HPDE6-E6E7 (cell line): ENCODE data around the gene ATOH8.
"Not testable (repeated sequence)": the region's sequence is repeated elsewhere in the genome, so short reads cannot be mapped to it uniquely, and the experiment has no call there.

Experiments
- DNase-seq: peaks from one replicate; pipeline ENCODE4 v3.0.0; 2011; ENCODE audit warnings: missing footprints; ENCODE audit errors: extremely low spot score

ATOH8 gene

DNA sequence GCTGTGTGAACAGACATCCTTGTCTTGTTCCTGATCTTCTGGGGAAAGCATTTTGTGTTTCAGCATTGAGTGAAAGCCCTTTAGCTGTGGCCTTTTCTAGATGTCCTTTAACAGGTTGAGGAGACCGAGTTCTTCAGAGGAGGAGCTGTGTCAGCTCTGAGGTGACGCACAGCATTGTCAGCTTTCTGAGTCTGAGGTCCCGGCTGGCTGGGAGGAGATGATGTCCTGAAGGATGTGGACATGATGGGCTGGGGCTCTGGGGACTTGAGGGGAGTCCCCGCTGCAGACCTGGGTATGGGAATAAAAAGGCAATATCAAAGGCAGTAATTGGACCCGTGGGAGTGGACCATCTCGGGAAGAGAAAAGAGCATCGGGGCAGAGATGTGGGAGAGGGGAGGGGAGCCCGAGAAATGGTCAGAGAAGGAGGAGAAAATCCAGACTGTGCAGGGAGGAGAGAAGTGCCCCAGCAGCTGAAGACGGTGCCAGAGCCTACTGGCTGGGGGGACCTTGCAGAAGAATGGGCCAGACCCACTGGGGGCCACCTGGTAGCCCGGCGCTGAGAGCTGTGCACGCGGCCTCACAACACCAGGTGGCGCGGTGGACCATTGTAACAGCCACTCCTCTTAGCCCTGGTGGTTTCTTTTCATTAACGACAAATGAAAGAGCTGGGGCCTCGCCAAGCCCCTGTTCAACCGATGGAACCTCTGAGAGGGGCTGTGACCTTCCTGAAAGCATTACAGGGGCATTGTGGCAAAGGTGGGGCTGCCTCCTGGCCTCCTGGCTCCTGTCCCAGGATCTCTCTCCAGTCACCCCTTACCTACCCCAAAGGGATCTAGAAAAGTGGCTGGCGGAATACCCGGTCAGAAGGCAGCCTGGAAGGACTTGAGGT is 73.4 kb downstream of the ATOH8 start:
- peak; percentile 72 for DNase-seq

DNA sequence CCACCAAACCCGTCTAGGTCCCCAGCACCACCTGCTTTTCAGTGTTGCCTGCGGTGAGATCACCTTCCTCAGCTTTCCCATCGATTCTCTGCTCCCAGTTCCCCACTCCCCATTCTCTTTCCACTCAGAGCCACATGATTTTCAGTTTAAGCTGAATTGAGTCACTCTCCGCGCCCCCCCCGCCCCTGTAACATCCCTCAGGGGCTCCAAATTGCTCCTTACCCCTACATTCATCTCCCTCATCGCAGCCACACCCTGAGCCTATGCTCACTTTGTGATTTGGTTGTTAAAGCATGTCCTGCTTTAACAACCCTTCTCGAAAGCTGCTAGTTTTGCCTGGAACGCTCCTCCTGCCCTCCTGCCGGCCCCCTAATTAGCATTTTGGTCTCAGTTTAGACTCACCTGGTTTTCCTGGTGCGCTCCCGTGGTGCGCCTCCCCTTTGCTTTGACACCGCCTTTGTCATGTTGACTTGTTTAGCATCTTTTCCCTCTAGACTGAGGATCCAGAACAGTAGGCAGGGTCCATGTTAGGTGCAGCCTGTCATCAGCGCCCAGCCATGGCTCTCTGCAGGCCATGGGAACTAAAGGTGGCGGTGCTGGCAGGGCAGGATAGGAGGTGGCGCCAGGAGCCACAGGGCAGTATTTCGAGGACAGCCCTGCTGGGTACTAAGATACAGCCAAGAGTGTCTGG is 74.2 kb downstream of the ATOH8 start:
- no peak for DNase-seq

DNA sequence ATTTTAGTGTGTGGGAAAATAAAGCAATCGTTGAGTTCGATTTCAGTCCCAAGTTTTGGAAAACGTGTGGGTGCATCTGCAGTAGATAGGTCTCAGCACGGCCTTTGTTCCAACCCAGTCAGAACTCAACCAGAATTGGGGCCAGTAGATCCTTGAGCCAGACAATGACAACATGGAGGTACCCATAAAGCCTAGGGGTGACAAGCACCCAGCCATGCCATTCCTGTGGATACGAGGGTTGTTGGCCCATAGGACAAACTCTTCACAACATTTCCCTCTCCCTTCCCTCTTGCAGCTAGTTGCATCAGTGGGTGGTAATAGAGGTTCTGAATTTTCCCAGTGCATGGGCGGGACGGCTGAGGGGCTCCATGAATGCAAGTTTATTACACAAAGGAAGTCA is 74.9 kb downstream of the ATOH8 start:
- DNase-seq, result no peak

DNA sequence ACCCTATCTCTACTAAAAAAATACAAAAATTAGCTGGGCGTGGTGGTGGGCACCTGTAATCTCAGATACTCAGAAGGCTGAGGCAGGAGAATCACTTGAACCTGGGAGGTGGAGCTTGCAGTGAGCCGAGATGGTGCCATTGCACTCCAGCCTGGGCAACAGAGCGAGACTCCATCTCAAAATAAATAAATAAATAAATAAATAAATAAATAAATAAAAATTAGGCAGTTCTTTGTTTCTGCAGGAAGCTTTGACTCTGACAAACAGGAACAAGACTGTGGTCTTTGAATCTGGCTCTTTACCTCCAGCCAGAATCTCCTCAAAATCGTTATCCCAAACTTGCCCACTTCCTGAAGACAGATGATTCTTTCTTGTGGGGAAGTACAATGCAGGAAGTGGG is 75.6 kb downstream of the ATOH8 start:
- DNase-seq, result not testable (repeated sequence)

DNA sequence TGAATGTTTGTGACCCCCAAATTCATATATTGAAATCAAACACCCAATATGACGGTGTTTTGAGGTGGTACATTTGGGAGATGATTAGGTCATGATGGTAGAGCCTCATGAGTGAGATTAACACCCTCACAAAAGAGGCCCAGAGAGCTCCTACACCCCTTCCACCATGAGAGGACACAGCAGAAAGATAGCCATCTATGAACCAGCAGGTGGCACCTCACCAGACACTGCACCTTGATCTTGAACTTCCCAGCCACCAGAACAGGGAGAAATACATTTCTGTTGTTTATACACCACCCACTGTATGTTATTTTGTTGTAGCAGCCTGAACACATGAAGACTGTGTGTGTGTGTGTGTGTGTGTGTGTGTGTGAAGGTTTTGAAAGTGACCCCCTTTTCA is 76.9 kb downstream of the ATOH8 start:
- no peak for DNase-seq

DNA sequence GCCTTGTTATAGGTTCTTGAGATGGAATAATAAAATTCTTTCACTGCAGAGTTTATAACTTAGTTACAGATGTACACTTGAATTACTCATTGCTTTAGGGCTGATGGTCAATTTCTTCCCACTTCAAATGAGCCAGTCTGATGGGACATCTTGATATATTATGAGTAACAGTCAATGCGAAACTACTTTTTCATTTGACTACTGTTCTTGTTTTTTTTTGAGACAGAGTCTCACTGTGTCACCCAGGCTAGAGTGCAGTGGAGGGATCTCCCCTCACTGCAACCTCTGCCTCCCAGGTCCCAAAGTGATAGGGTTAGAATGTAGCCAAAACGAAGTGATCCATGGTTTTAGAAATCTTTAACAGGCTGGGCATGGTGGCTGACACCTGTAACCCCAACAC is 77.9 kb downstream of the ATOH8 start:
- no peak for DNase-seq

DNA sequence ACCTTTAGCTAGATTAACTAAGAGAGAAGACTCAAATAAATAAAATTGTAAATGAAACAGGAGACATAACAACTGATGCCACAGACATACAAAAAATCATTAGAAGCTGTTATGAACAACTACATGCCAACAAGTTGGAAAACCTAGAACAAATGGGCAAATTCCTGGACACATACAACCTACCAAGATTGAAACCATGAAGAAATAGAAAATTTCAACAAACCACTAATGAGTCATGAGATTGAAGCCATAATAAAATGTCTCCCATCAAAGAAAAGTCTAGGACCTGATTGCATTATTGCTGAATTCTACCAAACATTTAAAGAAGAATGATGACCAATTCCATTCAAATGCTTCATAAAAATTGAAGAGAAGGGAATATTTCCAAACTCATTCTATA is 80.7 kb downstream of the ATOH8 start:
- DNase-seq, result no peak
